ENCODE data around the gene IPO5. TPM values are rescaled to one million over a fixed set of nuclear protein-coding genes. Genes with fewer than 3 reads are reported as not detected.

The IPO5 gene
- total and polyA plus RNA-seq, 2 of the 8 experiments (the other 6 are each of a cell fraction or from before 2014, with no cell fraction given): 143 to 410 TPM

- Histone ChIP-seq H3K9me3 (ENCODE audit: insufficient read depth in 2 of 2, low read depth in 1 of 2, low read length in 1 of 2) (no peaks in the 10 kb centered on the region), H2BK120ac (replicated peaks; ENCODE audit: low read depth, low read length) (no peak overlapping the region), H3K79me2 (ENCODE audit: control insufficient read depth in 1 of 2, insufficient read depth in 2 of 2, low read length in 2 of 2) (no peaks in the 10 kb centered on the region), H2AFZ (ENCODE audit: low read length) (peak overlapping the region; percentile 53; the same call in 1 of the 2 replicates), H4K8ac (ENCODE audit: extremely low read depth, insufficient read depth, low read length) (no peak overlapping the region), H3K27ac (ENCODE audit: low read depth, low read length) (no peak overlapping the region), H2BK12ac (ENCODE audit: low read depth, low read length) (no peak overlapping the region), H3K4ac (replicated peaks; ENCODE audit: insufficient read length, low read depth, low read length) (no peak overlapping the region), H2BK5ac (ENCODE audit: low read depth, low read length) (no peak overlapping the region), H3K27me3 (replicated peaks in 1 of 4; ENCODE audit: control insufficient read depth in 3 of 4, extremely low read depth in 1 of 4, insufficient read depth in 3 of 4, low read length in 3 of 4) (no peaks in the 10 kb centered on the region), H3K23ac (ENCODE audit: insufficient read length) (no peak overlapping the region), H3K4me1 (replicated peaks in 1 of 4; ENCODE audit: control insufficient read depth in 3 of 4, insufficient read depth in 4 of 4, low read length in 3 of 4) (peaks cover 0 to 7% (median under 1%) of the 10 kb centered on the region in 4 experiments; a peak in 3 of 7 replicates), H2AK5ac (ENCODE audit: low read depth, low read length) (no peak overlapping the region), H3K9ac (replicated peaks in 1 of 4; ENCODE audit: extremely low read depth in 1 of 4, low read depth in 3 of 4, low read length in 3 of 4) (no peak overlapping the region), H3K23me2 (ENCODE audit: low read depth, low read length) (no peaks in the 10 kb centered on the region; the same call in 1 of the 2 replicates), H4K20me1 (replicated peaks in 1 of 2; ENCODE audit: control insufficient read depth in 1 of 2, insufficient read depth in 2 of 2, low read length in 2 of 2) (no peaks in the 10 kb centered on the region), H3K18ac (ENCODE audit: extremely low read depth, low read length) (no peak overlapping the region), H3K4me2 (ENCODE audit: insufficient read depth in 1 of 2, low read depth in 2 of 2, low read length in 2 of 2) (no peak overlapping the region), H2BK15ac (ENCODE audit: low read length) (no peak overlapping the region), H3K14ac (ENCODE audit: insufficient read length) (no peak overlapping the region), H2BK20ac (ENCODE audit: low read length) (no peak overlapping the region), H4K91ac (replicated peaks; ENCODE audit: insufficient read length, low read length) (no peak overlapping the region), H3K79me1 (ENCODE audit: low read depth, low read length) (no peaks in the 10 kb centered on the region), H4K5ac (ENCODE audit: insufficient read length, low read depth, low read length) (no peak overlapping the region), H3K56ac (replicated peaks; ENCODE audit: insufficient read length, low read depth, low read length) (no peak overlapping the region), H3K4me3 (ENCODE audit: extremely low read depth in 1 of 4, insufficient read depth in 2 of 4, low read depth in 3 of 4, low read length in 4 of 4) (no peak overlapping the region), H3K36me3 (ENCODE audit: control insufficient read depth in 2 of 4, insufficient read depth in 4 of 4, low read length in 3 of 4) (no peaks in the 10 kb centered on the region)
- 88% methylated on average over 1 of the region's 1 CpG; no CpG with 5 or more reads in 1 of the 2 experiments for WGBS, 2 experiments (ENCODE audit: extremely low coverage in 1 of 2, insufficient coverage in 1 of 2, insufficient read length in 1 of 2, insufficient replicate concordance in 2 of 2, low coverage in 1 of 2, low lambda C conversion rate in 2 of 2, missing lambda C conversion rate in 1 of 2)
- ChIA-PET POLR2A (ENCODE audit: partially characterized antibody) (interaction anchor here (0.6 kb wide), 2 partner anchors 44 to 91 kb away, joined by 3 read pairs; no protein-coding TSS in a partner anchor), CTCF (ENCODE audit: partially characterized antibody) (interaction anchor here (0.9 to 1.5 kb wide), 2 partner anchors 30 to 32 kb away, joined by 3 read pairs; no protein-coding TSS in a partner anchor)
- no peak for FAIRE-seq
- no peak for DNase-seq (ENCODE audit: low read depth in 1 of 2, low spot score in 2 of 2)
- TF ChIP-seq HDAC2 (IDR thresholded peaks at IDR 0.05; ENCODE audit: borderline replicate concordance in 1 of 2, low read depth in 2 of 2, low read length in 2 of 2) (no peak), NRF1 (IDR thresholded peaks at IDR 0.05; ENCODE audit: low read depth, low read length) (no peak), CHD1 (IDR thresholded peaks at IDR 0.05; ENCODE audit: low read depth, low read length) (no peak), CTBP2 (IDR thresholded peaks at IDR 0.05; ENCODE audit: borderline replicate concordance, insufficient read depth, insufficient read length, low read length) (no peak), FOSL1 (IDR thresholded peaks at IDR 0.05; ENCODE audit: insufficient read depth, low read depth, low read length) (no peak), NANOG (IDR thresholded peaks at IDR 0.05; ENCODE audit: insufficient read depth, low read depth, low read length, poor library complexity, severe bottlenecking) (no peak), RAD21 (IDR thresholded peaks at IDR 0.05 in 1 of 2, conservative IDR thresholded peaks at IDR 0.05 in 1 of 2; ENCODE audit: low read depth in 2 of 2, low read length in 2 of 2) (no peak), CEBPB (IDR thresholded peaks at IDR 0.05; ENCODE audit: low read depth, low read length) (no peak), PHF8 (conservative IDR thresholded peaks at IDR 0.05; ENCODE audit: low read depth, low read length) (no peak), BACH1 (IDR thresholded peaks at IDR 0.05; ENCODE audit: low read length) (no peak), RFX5 (IDR thresholded peaks at IDR 0.05; ENCODE audit: borderline replicate concordance, low read depth, low read length) (no peak), YY1 (IDR thresholded peaks at IDR 0.05; ENCODE audit: low read depth, low read length) (no peak), MAFK (IDR thresholded peaks at IDR 0.05; ENCODE audit: low read depth, low read length) (no peak), SIX5 (IDR thresholded peaks at IDR 0.05; ENCODE audit: low read depth, low read length) (no peak)
These were observed 112.0 kb downstream of the IPO5 start for GRCh38 chr13:98065468-98065867.
